ENCODE data around the gene ATP2A3. TPM values are rescaled to one million over a fixed set of nuclear protein-coding genes. Genes with fewer than 3 reads are reported as not detected.

ATP2A3 gene
- total and polyA plus RNA-seq, 2 donors (not counting 1 experiment from before 2014, with no cell fraction given), result 0.25 to 12.4 TPM

- H4K20me1 ChIP-seq (ENCODE audit: control insufficient read depth, extremely low read depth, insufficient read depth, low read length), result no peaks in the 10 kb centered on the region
These were observed 20.9 kb downstream of the ATP2A3 start for GRCh38 chr17:3943240-3943891.

GRCh38 chr17:3940965-3941698 is 23.1 kb downstream of the ATP2A3 start:
- H3K27ac ChIP-seq (ENCODE audit: insufficient read depth, low read length), result no peak overlapping the region
- TF ChIP-seq EZH2 (IDR thresholded peaks at IDR 0.05; ENCODE audit: low read length, missing control alignments) (no peak), CTCF (conservative IDR thresholded peaks at IDR 0.05 in 1 of 2, IDR thresholded peaks at IDR 0.05 in 1 of 2; ENCODE audit: low read depth in 1 of 2, low read length in 2 of 2) (no peak)
- no peaks in the 10 kb centered on the region for H3K36me3 ChIP-seq (ENCODE audit: control insufficient read depth, insufficient read depth, low read length)
- no peaks in the 10 kb centered on the region for H3K79me2 ChIP-seq (ENCODE audit: control insufficient read depth, insufficient read depth, low read length)
- H2AFZ ChIP-seq (ENCODE audit: low read length), result no peak overlapping the region
- H3K4me1 ChIP-seq (ENCODE audit: control insufficient read depth, extremely low read depth, insufficient read depth, low read length), result no peaks in the 10 kb centered on the region
- H4K20me1 ChIP-seq (ENCODE audit: control insufficient read depth, extremely low read depth, insufficient read depth, low read length), result no peaks in the 10 kb centered on the region
- no peaks in the 10 kb centered on the region for H3K9me3 ChIP-seq (ENCODE audit: control insufficient read depth, insufficient read depth, low read depth, low read length)
- no peak overlapping the region for H3K4me2 ChIP-seq (ENCODE audit: extremely low read depth, insufficient read depth, low read length)
- DNase-seq (ENCODE audit: low read depth in 2 of 2), result no peak
- H3K27me3 ChIP-seq (ENCODE audit: control insufficient read depth, insufficient read depth, low read length), result no peaks in the 10 kb centered on the region
- H3K9ac ChIP-seq (ENCODE audit: insufficient read depth, low read length), result no peak overlapping the region
- no peak overlapping the region for H3K4me3 ChIP-seq (replicated peaks in 1 of 4; ENCODE audit: control extremely low read depth in 1 of 4, insufficient read depth in 1 of 4, low read depth in 3 of 4, low read length in 4 of 4)

More at GRCh38 chr17:3943240-3943891, 20.9 kb downstream of the ATP2A3 start:
- Histone ChIP-seq H3K79me2 (ENCODE audit: control insufficient read depth, insufficient read depth, low read length) (no peaks in the 10 kb centered on the region), H3K4me2 (ENCODE audit: extremely low read depth, insufficient read depth, low read length) (no peak overlapping the region), H3K27me3 (ENCODE audit: control insufficient read depth, insufficient read depth, low read length) (no peaks in the 10 kb centered on the region), H3K4me3 (replicated peaks in 1 of 4; ENCODE audit: control extremely low read depth in 1 of 4, insufficient read depth in 1 of 4, low read depth in 3 of 4, low read length in 4 of 4) (no peak overlapping the region), H3K36me3 (ENCODE audit: control insufficient read depth, insufficient read depth, low read length) (no peaks in the 10 kb centered on the region), H3K4me1 (ENCODE audit: control insufficient read depth, extremely low read depth, insufficient read depth, low read length) (no peaks in the 10 kb centered on the region), H2AFZ (ENCODE audit: low read length) (no peak overlapping the region), H3K27ac (ENCODE audit: insufficient read depth, low read length) (no peak overlapping the region), H3K9ac (ENCODE audit: insufficient read depth, low read length) (no peak overlapping the region), H3K9me3 (ENCODE audit: control insufficient read depth, insufficient read depth, low read depth, low read length) (no peaks in the 10 kb centered on the region)
- DNase-seq (ENCODE audit: low read depth in 2 of 2), result no peak
- no peak for TF ChIP-seq EZH2 (IDR thresholded peaks at IDR 0.05; ENCODE audit: low read length, missing control alignments)
- TF ChIP-seq CTCF (conservative IDR thresholded peaks at IDR 0.05 in 1 of 2, IDR thresholded peaks at IDR 0.05 in 1 of 2; ENCODE audit: low read depth in 1 of 2, low read length in 2 of 2), result no peak

GRCh38 chr17:3937359-3937758 is 26.9 kb downstream of the ATP2A3 start:
- no peak overlapping the region for H2AFZ ChIP-seq (ENCODE audit: low read length)
- no peak overlapping the region for H3K4me2 ChIP-seq (ENCODE audit: extremely low read depth, insufficient read depth, low read length)
- no peaks in the 10 kb centered on the region for H3K4me1 ChIP-seq (ENCODE audit: control insufficient read depth, extremely low read depth, insufficient read depth, low read length)
- no peaks in the 10 kb centered on the region for H3K79me2 ChIP-seq (ENCODE audit: control insufficient read depth, insufficient read depth, low read length)
- no peak overlapping the region for H3K9ac ChIP-seq (ENCODE audit: insufficient read depth, low read length)
- H3K27ac ChIP-seq (ENCODE audit: insufficient read depth, low read length), result no peak overlapping the region
- H4K20me1 ChIP-seq (ENCODE audit: control insufficient read depth, extremely low read depth, insufficient read depth, low read length), result no peaks in the 10 kb centered on the region
- no peaks in the 10 kb centered on the region for H3K9me3 ChIP-seq (ENCODE audit: control insufficient read depth, insufficient read depth, low read depth, low read length)
- DNase-seq (ENCODE audit: low read depth in 2 of 2), result no peak
- TF ChIP-seq CTCF (conservative IDR thresholded peaks at IDR 0.05 in 1 of 2, IDR thresholded peaks at IDR 0.05 in 1 of 2; ENCODE audit: low read depth in 1 of 2, low read length in 2 of 2), result no peak
- TF ChIP-seq EZH2 (IDR thresholded peaks at IDR 0.05; ENCODE audit: low read length, missing control alignments), result no peak
- no peak overlapping the region for H3K4me3 ChIP-seq (replicated peaks in 1 of 4; ENCODE audit: control extremely low read depth in 1 of 4, insufficient read depth in 1 of 4, low read depth in 3 of 4, low read length in 4 of 4)
- H3K36me3 ChIP-seq (ENCODE audit: control insufficient read depth, insufficient read depth, low read length), result no peaks in the 10 kb centered on the region
- no peaks in the 10 kb centered on the region for H3K27me3 ChIP-seq (ENCODE audit: control insufficient read depth, insufficient read depth, low read length)

Data from fibroblast of lung (primary cell).